Choroid plexus epithelial cell (primary cell): ENCODE data around the gene EEIG2.
"Not testable (repeated sequence)": the region's sequence is repeated elsewhere in the genome, so short reads cannot be mapped to it uniquely, and the experiment has no call there.

ENCODE experiments used
- DNase-seq: peaks from one replicate; pipeline ENCODE4 v3.0.0-alpha.2; 2010; ENCODE audit warnings: low read depth
- H3K4me3 ChIP-seq: 2 replicates; pipeline ENCODE4 v1.5.1; 2011; ENCODE audit warnings: low read depth, mild to moderate bottlenecking, control low read depth, low read length, moderate library complexity
- TF ChIP-seq, protein P1 (sequence below): conservative IDR thresholded peaks from 2 replicates; pipeline ENCODE4 v1.5.1; 2011; ENCODE audit warnings: low read depth, mild to moderate bottlenecking, control low read depth, inconsistent platforms, low read length, moderate library complexity

The EEIG2 gene

DNA sequence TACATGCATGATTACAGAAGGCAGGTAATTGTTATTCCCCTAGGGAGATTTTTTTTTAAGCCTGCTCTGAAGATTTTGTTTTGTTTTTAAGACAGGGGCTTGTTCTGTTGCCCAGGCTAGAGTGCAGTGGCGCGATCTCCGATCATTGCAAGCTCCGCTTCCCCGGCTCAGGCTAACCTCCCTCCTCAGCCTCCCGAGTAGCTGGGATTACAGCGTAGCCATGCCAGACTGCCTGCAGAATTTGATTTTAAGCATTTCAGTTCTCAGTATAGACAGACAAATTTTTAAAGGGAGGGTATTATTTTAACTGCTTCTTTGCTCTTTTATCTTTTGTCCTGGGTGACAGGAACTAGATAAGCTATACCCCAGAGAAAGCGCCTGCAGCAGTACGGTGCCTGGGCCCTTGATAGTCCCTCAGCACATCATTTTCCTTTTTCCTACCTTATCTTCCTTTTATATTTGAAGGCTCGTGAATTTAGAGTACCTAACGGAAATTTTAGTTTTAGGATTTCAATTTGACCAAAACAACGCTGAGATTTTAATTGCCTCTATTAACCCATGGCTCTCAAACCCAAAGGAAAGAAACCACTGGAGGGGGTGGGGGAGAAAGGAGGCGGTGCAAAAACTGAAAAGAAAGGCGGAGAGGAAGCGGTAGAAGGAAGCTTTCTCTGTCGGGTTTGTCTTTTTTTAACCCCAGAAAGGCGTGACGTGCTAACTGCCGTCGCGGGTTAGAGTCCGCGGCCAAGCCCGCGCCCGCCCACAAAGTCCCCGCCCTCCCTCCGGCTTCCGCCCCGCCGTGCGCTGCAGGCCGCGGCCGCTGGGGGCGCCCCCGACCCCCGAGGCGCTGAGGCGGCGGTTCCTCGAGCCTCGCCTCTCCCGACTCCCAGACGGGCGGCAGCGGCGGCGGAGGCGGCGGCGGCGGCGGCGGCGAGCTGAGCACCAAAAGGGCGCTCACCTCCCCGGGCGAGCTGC is at the start of gene EEIG2:
EEIG2 (plus strand) TSS at position 886 of the 972 bp plus-strand sequence. CDS start 329 bp downstream, outside the sequence.
- DNase-seq: peak; percentile 89
- H3K4me3 ChIP-seq: peak within 1 kb of the TSS; percentile 72
- TF ChIP-seq, protein P1, sequence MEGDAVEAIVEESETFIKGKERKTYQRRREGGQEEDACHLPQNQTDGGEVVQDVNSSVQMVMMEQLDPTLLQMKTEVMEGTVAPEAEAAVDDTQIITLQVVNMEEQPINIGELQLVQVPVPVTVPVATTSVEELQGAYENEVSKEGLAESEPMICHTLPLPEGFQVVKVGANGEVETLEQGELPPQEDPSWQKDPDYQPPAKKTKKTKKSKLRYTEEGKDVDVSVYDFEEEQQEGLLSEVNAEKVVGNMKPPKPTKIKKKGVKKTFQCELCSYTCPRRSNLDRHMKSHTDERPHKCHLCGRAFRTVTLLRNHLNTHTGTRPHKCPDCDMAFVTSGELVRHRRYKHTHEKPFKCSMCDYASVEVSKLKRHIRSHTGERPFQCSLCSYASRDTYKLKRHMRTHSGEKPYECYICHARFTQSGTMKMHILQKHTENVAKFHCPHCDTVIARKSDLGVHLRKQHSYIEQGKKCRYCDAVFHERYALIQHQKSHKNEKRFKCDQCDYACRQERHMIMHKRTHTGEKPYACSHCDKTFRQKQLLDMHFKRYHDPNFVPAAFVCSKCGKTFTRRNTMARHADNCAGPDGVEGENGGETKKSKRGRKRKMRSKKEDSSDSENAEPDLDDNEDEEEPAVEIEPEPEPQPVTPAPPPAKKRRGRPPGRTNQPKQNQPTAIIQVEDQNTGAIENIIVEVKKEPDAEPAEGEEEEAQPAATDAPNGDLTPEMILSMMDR: peak; percentile 37

DNA sequence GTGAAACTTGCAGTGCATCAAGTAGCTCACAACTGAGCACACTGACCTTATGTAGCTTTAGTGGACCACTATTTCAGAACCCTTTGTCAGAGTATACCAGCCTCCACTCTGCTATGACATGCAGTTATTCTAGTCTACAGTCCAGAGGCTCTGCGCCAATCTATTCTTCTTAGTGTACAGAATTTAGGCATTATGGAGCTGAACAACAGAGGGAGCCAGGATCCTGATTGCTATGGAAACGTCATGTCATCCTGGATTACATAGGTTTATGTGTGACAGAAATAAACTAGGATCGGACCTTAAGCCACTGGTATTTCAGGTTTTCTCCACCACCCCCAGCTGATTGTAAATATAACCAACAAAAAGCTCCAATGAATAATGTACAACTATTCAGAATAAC is 48.1 kb upstream of the EEIG2 start:
- TF ChIP-seq, protein P1: no peak
- no peak for DNase-seq

DNA sequence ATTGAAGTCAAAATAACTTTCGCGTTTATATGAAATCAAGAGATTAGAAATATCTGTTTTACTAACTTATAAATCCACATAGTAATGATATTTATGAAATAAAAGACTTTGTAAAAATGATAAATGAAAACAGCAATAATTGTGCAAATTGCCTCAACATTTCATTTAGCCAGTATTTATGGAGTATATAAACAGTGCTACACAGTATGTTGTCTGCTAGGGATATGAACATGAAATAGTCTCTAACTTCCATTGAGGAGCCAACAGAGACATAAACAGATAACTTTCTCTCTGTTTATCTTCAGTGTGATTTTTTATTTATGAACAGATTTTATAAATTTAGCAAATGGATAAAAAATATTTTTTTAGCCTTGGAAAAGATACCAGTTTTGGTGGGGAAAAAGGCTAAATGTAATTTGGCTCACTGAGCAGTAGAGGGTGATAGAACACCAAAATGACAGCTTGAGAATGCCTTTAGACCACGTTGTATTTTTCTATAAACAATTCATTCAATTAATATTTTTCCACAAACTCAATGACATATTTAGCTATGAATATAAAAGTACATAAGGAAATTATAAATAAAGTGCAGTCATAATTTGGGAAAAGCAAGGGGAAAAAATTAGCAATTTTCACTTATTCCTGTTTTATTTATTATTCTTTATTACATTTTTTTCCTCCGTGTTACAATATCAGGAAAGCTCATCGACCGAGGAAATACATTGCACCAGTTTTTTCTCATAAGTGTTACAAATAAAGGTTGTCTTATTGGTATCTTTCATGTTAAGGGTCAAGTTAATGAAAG is 47.5 kb upstream of the EEIG2 start:
- TF ChIP-seq, protein P1: peak; percentile 82
- DNase-seq: peak; percentile 67
- H3K4me3 ChIP-seq: no peak overlapping the region

More for the DNA sequence above, 48.1 kb upstream of the EEIG2 start:
- no peak overlapping the region for H3K4me3 ChIP-seq

DNA sequence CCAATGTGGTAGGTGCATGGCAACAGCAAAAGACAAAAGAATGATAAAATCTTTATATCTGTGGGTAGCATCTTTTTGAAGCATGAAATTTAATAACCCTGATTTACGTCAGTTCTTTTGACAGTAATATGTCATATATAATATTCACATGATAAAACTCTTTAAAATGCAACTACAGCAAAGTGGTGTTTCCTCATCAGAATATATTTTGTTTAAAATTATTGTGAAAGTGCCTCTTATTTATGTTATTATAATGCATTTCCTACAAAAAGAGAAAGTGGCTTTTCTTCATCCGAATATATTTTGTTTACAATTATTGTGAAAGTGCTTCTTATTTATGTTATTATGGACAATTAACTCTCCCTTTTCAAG is 46.9 kb upstream of the EEIG2 start:
- H3K4me3 ChIP-seq: no peak overlapping the region

DNA sequence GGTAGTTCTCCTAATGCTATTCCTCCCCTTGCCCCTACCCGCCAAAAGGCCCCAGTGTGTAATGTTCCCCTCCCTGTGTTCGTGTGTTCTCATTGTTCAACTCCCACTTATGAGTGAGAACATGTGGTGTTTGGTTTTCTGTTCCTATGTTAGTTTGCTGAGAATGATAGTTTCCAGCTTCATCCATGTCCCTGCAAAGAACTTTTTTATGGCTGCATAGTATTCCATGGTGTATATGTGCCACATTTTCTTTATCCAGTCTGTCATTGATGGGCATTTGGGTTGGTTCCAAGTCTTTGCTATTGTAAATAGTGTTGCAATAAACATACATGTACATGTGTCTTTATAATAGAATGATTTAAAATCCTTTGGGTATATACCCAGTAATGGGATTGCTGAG is 46.0 kb upstream of the EEIG2 start:
- DNase-seq, H3K4me3 ChIP-seq: not testable (repeated sequence)

More for the DNA sequence above, 46.9 kb upstream of the EEIG2 start:
- TF ChIP-seq, protein P1: no peak
- no peak for DNase-seq

DNA sequence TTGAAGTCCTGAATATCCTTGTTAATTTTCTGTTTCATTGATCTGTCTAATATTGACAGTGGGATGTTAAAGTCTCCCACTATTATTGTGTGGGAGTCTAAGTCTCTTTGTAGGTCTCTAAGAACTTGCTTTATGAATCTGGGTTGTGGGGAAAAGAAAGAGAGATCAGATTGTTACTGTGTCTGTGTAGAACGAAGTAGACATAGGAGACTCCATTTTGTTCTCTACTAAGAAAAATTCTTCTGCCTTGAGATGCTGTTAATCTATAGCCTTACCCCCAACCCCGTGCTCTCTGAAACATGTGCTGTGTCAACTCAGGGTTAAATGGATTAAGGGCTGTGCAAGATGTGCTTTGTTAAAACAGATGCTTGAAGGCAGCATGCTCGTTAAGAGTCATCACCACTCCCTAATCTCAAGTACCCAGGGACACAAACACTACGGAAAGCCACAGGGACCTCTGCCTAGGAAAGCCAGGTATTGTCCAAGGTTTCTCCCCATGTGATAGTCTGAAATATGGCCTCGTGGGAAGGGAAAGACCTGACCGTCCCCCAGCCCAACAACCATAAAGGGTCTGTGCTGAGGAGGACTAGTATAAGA is 42.5 kb upstream of the EEIG2 start:
- not testable (repeated sequence) for DNase-seq, H3K4me3 ChIP-seq

DNA sequence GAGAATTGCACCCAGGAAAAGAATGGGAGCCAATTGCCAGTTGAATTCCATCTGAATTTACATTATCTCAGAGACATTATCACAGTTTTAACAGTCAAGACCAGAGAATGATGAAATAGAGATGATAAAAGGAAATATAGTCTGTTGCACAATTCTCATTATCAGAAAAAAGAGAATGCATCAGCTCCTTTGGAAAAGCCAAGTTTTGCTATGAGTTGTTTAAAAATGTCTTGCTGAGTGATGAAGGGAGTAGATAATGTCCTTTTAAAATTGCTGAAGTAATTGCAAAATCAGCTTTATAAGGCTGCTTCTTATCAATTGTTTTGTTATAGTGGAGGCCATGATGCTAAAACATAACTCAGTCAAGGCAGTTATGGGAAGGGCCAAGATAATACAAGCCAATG is 37.9 kb upstream of the EEIG2 start:
- TF ChIP-seq, protein P1: no peak
- peak; percentile 29 for DNase-seq
- H3K4me3 ChIP-seq: no peak overlapping the region
